IMR-90 (cell line): ENCODE data around the gene LPXN. TPM values are rescaled to one million over a fixed set of nuclear protein-coding genes. Genes with fewer than 3 reads are reported as not detected.

Experiments
- ATAC-seq: fragments of 200-7000 bp; cut with Tn5 transposase; 2 replicates; pipeline ENCODE4 v1.9.1; 2020; ENCODE audit warnings: low read depth, mild to moderate bottlenecking, moderate library complexity
- BruUV-seq: library from RNA; stranded (reverse); fragments of 400-500 nt; replicated peaks from 2 replicates; lab custom pipeline; 2021; lab: Mats Ljungman, UMichigan
- CTCF ChIA-PET: fragments of 300-600 bp; formaldehyde crosslinking; extraction: SDS; loops from one replicate; lab custom pipeline; 2021; ENCODE audit warnings: antibody characterized with exemption; lab: Yijun Ruan, JAX
- POLR2A ChIA-PET: fragments of 300-600 bp; sonication (Branson Sonifier 250); formaldehyde crosslinking; loops from one replicate; lab custom pipeline; 2022; ENCODE audit warnings: antibody characterized with exemption; ENCODE audit not compliant: unreplicated experiment; lab: Charles Lee
- DNase-seq: peaks from one replicate; pipeline ENCODE4 v3.0.0; 2013
- H2AFZ ChIP-seq: replicated peaks from 2 replicates; pipeline ENCODE3; 2013; ENCODE audit warnings: low read length, mild to moderate bottlenecking; ENCODE audit not compliant: poor library complexity
- H2AK5ac ChIP-seq: 2 replicates; pipeline ENCODE4 v1.6.1; 2013; ENCODE audit warnings: low read depth, low read length, inconsistent platforms
- H2AK9ac ChIP-seq: replicated peaks from 2 replicates; pipeline ENCODE3; 2013; ENCODE audit warnings: mild to moderate bottlenecking, low read depth, low read length, moderate library complexity; ENCODE audit not compliant: poor library complexity
- H2BK120ac ChIP-seq: 2 replicates; pipeline ENCODE4 v1.6.1; 2013; ENCODE audit warnings: low read depth, low read length, inconsistent platforms
- H2BK15ac ChIP-seq: 3 replicates; pipeline ENCODE4 v1.6.1; 2013; ENCODE audit warnings: low read depth, low read length, inconsistent platforms
- H2BK20ac ChIP-seq: 2 replicates; pipeline ENCODE4 v1.6.1; 2013; ENCODE audit warnings: low read depth, mild to moderate bottlenecking, inconsistent platforms, low read length, moderate library complexity
- H2BK5ac ChIP-seq: 2 replicates; pipeline ENCODE4 v1.6.1; 2013; ENCODE audit warnings: mild to moderate bottlenecking, low read depth, low read length, inconsistent platforms; ENCODE audit not compliant: poor library complexity, severe bottlenecking
- H3K14ac ChIP-seq: replicated peaks from 2 replicates; pipeline ENCODE4 v1.6.1; 2013; ENCODE audit warnings: low read depth, low read length, inconsistent platforms
- H3K18ac ChIP-seq: 2 replicates; pipeline ENCODE4 v1.6.1; 2013; ENCODE audit warnings: low read depth, low read length, control low read depth
- H3K23ac ChIP-seq: 2 replicates; pipeline ENCODE4 v1.6.1; 2013; ENCODE audit warnings: low read depth, low read length, inconsistent platforms
- H3K27ac ChIP-seq: 2 replicates; pipeline ENCODE4 v1.5.1; 2013; ENCODE audit warnings: mild to moderate bottlenecking, control low read depth, low read length; ENCODE audit not compliant: insufficient read depth
- H3K27me3 ChIP-seq: 2 replicates; pipeline ENCODE4 v1.6.1; 2013; ENCODE audit warnings: low read length; ENCODE audit not compliant: control insufficient read depth, insufficient read depth
- H3K36me3 ChIP-seq: 2 replicates; pipeline ENCODE4 v1.6.1; 2013; ENCODE audit warnings: low read length, mixed read lengths; ENCODE audit not compliant: control insufficient read depth, insufficient read depth
- H3K4ac ChIP-seq: 2 replicates; pipeline ENCODE4 v1.6.1; 2013; ENCODE audit warnings: low read depth, low read length, inconsistent platforms
- H3K4me1 ChIP-seq: 2 replicates; pipeline ENCODE4 v1.6.1; 2013; ENCODE audit warnings: low read length, mixed read lengths; ENCODE audit not compliant: control insufficient read depth, insufficient read depth
- H3K4me2 ChIP-seq: 2 replicates; pipeline ENCODE4 v1.6.1; 2013; ENCODE audit warnings: low read depth, mild to moderate bottlenecking, control low read depth, low read length, moderate library complexity
- H3K4me3 ChIP-seq: 2 replicates; pipeline ENCODE4 v1.5.1; 2013; ENCODE audit warnings: low read depth, mild to moderate bottlenecking, control low read depth, low read length, moderate library complexity; ENCODE audit not compliant: insufficient read depth
- H3K56ac ChIP-seq: 2 replicates; pipeline ENCODE4 v1.6.1; 2013; ENCODE audit warnings: low read length, inconsistent platforms; ENCODE audit not compliant: insufficient read depth; ENCODE audit errors: extremely low read depth
- H3K79me1 ChIP-seq, 2 experiments: 2 replicates each; pipeline ENCODE4 v1.6.1; 2013; ENCODE audit warnings: low read length in 2 of 2, inconsistent platforms in 1 of 2, low read depth in 1 of 2
- H3K9ac ChIP-seq: 2 replicates; pipeline ENCODE4 v1.6.1; 2013; ENCODE audit warnings: low read depth, low read length, control low read depth
- H3K9me1 ChIP-seq: 2 replicates; pipeline ENCODE4 v1.6.1; 2013; ENCODE audit warnings: low read length, inconsistent platforms; ENCODE audit not compliant: insufficient read depth
- H3K9me3 ChIP-seq: 2 replicates; pipeline ENCODE4 v1.6.1; 2013; ENCODE audit warnings: low read length; ENCODE audit not compliant: control insufficient read depth, insufficient read depth
- H4K20me1 ChIP-seq: 2 replicates; pipeline ENCODE4 v1.6.1; 2013; ENCODE audit warnings: low read length, inconsistent platforms; ENCODE audit not compliant: insufficient read depth
- H4K5ac ChIP-seq: 2 replicates; pipeline ENCODE4 v1.6.1; 2013; ENCODE audit warnings: mild to moderate bottlenecking, low read depth, low read length, control low read depth
- H4K8ac ChIP-seq, 2 experiments: 2 replicates each; pipeline ENCODE4 v1.6.1; 2013; ENCODE audit warnings: low read depth in 2 of 2, low read length in 2 of 2, control low read depth in 1 of 2, inconsistent platforms in 1 of 2
- H4K91ac ChIP-seq: 2 replicates; pipeline ENCODE4 v1.6.1; 2013; ENCODE audit warnings: low read depth, low read length, inconsistent platforms; ENCODE audit not compliant: insufficient read depth
- BHLHE40 ChIP-seq: fragments of 150-350 bp; IDR thresholded peaks from 2 replicates; pipeline ENCODE4 v1.6.1; 2016; ENCODE audit warnings: mild to moderate bottlenecking, low read depth, low read length
- CEBPB ChIP-seq: IDR thresholded peaks from 2 replicates; pipeline ENCODE4 v1.6.1; 2012; ENCODE audit warnings: low read depth, low read length, improper control_type of control experiment
- CHD1 ChIP-seq: IDR thresholded peaks from 2 replicates; pipeline ENCODE4 v1.6.1; 2012; ENCODE audit warnings: low read depth, low read length, improper control_type of control experiment
- MAFK ChIP-seq: IDR thresholded peaks from 2 replicates; pipeline ENCODE4 v1.6.1; 2012; ENCODE audit warnings: low read depth, low read length, improper control_type of control experiment
- MAZ ChIP-seq: IDR thresholded peaks from 2 replicates; pipeline ENCODE4 v1.6.1; 2012; ENCODE audit warnings: low read depth, mild to moderate bottlenecking, low read length, improper control_type of control experiment, moderate library complexity, borderline replicate concordance
- NFE2L2 ChIP-seq: fragments of 150-350 bp; IDR thresholded peaks from 2 replicates; pipeline ENCODE4 v1.6.1; 2016; ENCODE audit warnings: low read depth, mild to moderate bottlenecking, low read length
- RAD21 ChIP-seq: IDR thresholded peaks from 2 replicates; pipeline ENCODE4 v1.6.1; 2012; ENCODE audit warnings: low read length, improper control_type of control experiment
- RCOR1 ChIP-seq: IDR thresholded peaks from 2 replicates; pipeline ENCODE4 v1.6.1; 2012; ENCODE audit warnings: mild to moderate bottlenecking, low read length, improper control_type of control experiment; ENCODE audit not compliant: insufficient replicate concordance
- WGBS, 2 experiments: methylation state at CpG; one replicate each; pipeline versions ENCODE4 v1.1.5 to v1.1.7; 2013; ENCODE audit warnings: missing lambda C conversion rate in 2 of 2; ENCODE audit not compliant: insufficient read length in 1 of 2; ENCODE audit errors: extremely low coverage in 2 of 2; 5-methylcytosine and 5-hydroxymethylcytosine counted together
- dilution Hi-C: fragments of 300-500 bp; cut with HindIII; formaldehyde crosslinking; loops from one replicate; pipeline ENCODE4 v1.14.3; 2018; ENCODE audit warnings: low sequenced_read_pairs; ENCODE audit not compliant: unreplicated experiment
- in situ Hi-C: fragments of 300-500 bp; cut with MboI; formaldehyde crosslinking; loops from 3 replicates; pipeline ENCODE4 v1.14.3; 2019; ENCODE audit warnings: low sequenced_read_pairs, inconsistent platforms, mixed read lengths
- intact Hi-C: fragments of 100-400 bp; cut with micrococcal nuclease; formaldehyde crosslinking; loops from 2 replicates; pipeline ENCODE4 v1.10.0; 2022
- polyA plus RNA-seq, 3 experiments: library from polyadenylated mRNA; depleted of rRNA; stranded (reverse); fragments of >200 nt; gene quantifications; 2 replicates each; pipeline ENCODE4 v1.2.3, GENCODE V29; 2012; ENCODE audit warnings: low replicate concordance in 1 of 3
- total RNA-seq: library from RNA; depleted of rRNA; stranded (reverse); fragments of >200 nt; gene quantifications from 2 replicates; pipeline ENCODE4 v1.2.3, GENCODE V29; 2012
- TF ChIP-seq, protein P1 (sequence below): fragments of 150-350 bp; IDR thresholded peaks from 2 replicates; pipeline ENCODE4 v1.6.1; 2017; ENCODE audit warnings: mild to moderate bottlenecking, antibody characterized with exemption, low read length, low read depth
- TF ChIP-seq, protein P2 (sequence below): fragments of 150-350 bp; IDR thresholded peaks from 2 replicates; pipeline ENCODE4 v1.6.1; 2016; ENCODE audit warnings: low read depth, mild to moderate bottlenecking, low read length, moderate library complexity, borderline replicate concordance

The LPXN gene
- total and polyA plus RNA-seq, 2 of the 4 experiments (the other 2 are of a cell fraction): 13.4 to 15.7 TPM

DNA sequence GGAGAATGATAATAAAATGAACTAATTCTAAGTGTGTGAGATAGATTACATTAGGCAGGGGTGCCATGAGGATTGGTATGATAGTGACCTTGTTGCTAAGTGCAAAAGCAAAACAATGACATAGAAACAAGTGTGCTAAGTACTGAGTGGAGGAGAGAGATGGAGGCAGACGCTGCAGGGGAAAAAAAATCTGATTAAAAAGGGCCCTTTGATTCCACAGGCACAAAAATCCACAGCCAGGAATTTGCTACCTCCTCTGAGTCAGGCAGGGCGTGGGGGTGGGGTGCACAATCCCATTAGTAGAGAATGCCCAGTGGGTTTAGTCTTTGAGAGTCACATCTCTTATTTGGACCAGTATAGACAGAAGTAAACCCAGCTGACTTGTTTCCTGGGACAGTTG lies 46.7 kb upstream of the LPXN start, which contains the start of gene CNTF:
Gene CNTF (plus strand): TSS at position 322 of the 400 bp plus-strand sequence. CDS start 88 bp downstream, outside the sequence.
- peak; percentile 13 for DNase-seq
- WGBS, 2 experiments: no CpG with 5 or more reads among the region's 2 CpGs
- no peak within 1 kb of the TSS for H2AFZ ChIP-seq
- H4K8ac ChIP-seq: no peak within 1 kb of the TSS
- no peak within 1 kb of the TSS for H3K23ac ChIP-seq
- H3K4me3 ChIP-seq: no peak within 1 kb of the TSS
- no peak within 1 kb of the TSS for H3K27ac ChIP-seq
- in situ Hi-C loops: no loop called here
- BruUV-seq: no TSS peak
- H3K9me1 ChIP-seq: peaks cover 17% of the 10 kb centered on the region
- H2BK20ac ChIP-seq: no peak within 1 kb of the TSS
- ATAC-seq: no peak
- POLR2A ChIA-PET: no interaction called here
- no peak within 1 kb of the TSS; the same call in 1 of the 2 replicates for H3K18ac ChIP-seq
- H3K9me3 ChIP-seq: no peaks in the 10 kb centered on the region
- H2BK120ac ChIP-seq: no peak within 1 kb of the TSS
- peak within 1 kb of the TSS; percentile 40 for H2BK5ac ChIP-seq
- no peak within 1 kb of the TSS for H2AK9ac ChIP-seq
- 0 out of 2 replicates have a peak, but pooled peaks cover 1% of the 10 kb centered on the region for H4K20me1 ChIP-seq
- TF ChIP-seq CHD1 (no peak), BHLHE40 (no peak), MAFK (no peak), MAZ (no peak), RCOR1 (no peak), RAD21 (no peak), NFE2L2 (no peak), CEBPB (no peak)
- TF ChIP-seq, protein P1, sequence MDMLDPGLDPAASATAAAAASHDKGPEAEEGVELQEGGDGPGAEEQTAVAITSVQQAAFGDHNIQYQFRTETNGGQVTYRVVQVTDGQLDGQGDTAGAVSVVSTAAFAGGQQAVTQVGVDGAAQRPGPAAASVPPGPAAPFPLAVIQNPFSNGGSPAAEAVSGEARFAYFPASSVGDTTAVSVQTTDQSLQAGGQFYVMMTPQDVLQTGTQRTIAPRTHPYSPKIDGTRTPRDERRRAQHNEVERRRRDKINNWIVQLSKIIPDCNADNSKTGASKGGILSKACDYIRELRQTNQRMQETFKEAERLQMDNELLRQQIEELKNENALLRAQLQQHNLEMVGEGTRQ: no peak
- TF ChIP-seq, protein P2, sequence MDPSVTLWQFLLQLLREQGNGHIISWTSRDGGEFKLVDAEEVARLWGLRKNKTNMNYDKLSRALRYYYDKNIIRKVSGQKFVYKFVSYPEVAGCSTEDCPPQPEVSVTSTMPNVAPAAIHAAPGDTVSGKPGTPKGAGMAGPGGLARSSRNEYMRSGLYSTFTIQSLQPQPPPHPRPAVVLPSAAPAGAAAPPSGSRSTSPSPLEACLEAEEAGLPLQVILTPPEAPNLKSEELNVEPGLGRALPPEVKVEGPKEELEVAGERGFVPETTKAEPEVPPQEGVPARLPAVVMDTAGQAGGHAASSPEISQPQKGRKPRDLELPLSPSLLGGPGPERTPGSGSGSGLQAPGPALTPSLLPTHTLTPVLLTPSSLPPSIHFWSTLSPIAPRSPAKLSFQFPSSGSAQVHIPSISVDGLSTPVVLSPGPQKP: no peak
- H3K36me3 ChIP-seq: peaks cover 18% of the 10 kb centered on the region
- no peak within 1 kb of the TSS; the same call in 2 of the 3 replicates for H2BK15ac ChIP-seq
- H3K4ac ChIP-seq: no peak within 1 kb of the TSS
- CTCF ChIA-PET: interaction anchor here (1.1 kb wide), 1 partner anchor 8 kb away, joined by 5 read pairs; no protein-coding TSS in a partner anchor
- H3K27me3 ChIP-seq: no peaks in the 10 kb centered on the region
- peaks cover 16% of the 10 kb centered on the region for H3K4me1 ChIP-seq
- H3K79me1 ChIP-seq: peaks cover 51 to 67% of the 10 kb centered on the region in 2 experiments
- no peak within 1 kb of the TSS for H3K56ac ChIP-seq
- H2AK5ac ChIP-seq: no peak within 1 kb of the TSS
- no peak within 1 kb of the TSS for H3K14ac ChIP-seq
- no peak within 1 kb of the TSS for H3K9ac ChIP-seq
- no peak within 1 kb of the TSS for H4K91ac ChIP-seq
- no peak within 1 kb of the TSS for H4K5ac ChIP-seq
- intact Hi-C loops: no loop called here
- dilution Hi-C loops: no loop called here
- no peak within 1 kb of the TSS for H3K4me2 ChIP-seq
